Endothelial cell of umbilical vein (primary cell): Measurements from ENCODE around the gene RNF213. TPM values are rescaled to one million over a fixed set of nuclear protein-coding genes. Genes with fewer than 3 reads are reported as not detected.

Experiments
- BruUV-seq: library from RNA; stranded (reverse); fragments of 400-500 nt; replicated peaks from 2 replicates; lab custom pipeline; 2021; lab: Mats Ljungman, UMichigan
- CTCF ChIA-PET: fragments of 300-600, 350-600 bp; sonication (Branson Sonifier 250); formaldehyde crosslinking; loops from one replicate; lab custom pipeline; 2021; ENCODE audit warnings: antibody characterized with exemption, inconsistent platforms; lab: Charles Lee
- POLR2A ChIA-PET: fragments of 300-600, 350-600 bp; sonication (Branson Sonifier 250); formaldehyde crosslinking; loops from one replicate; lab custom pipeline; 2021; ENCODE audit warnings: antibody characterized with exemption, inconsistent platforms; lab: Charles Lee
- DNase-seq: peaks from one replicate; pipeline ENCODE4 v3.0.0-alpha.2; 2011; ENCODE audit warnings: low read depth, low spot score
- FAIRE-seq: peaks from 2 replicates; lab custom pipeline; 2011; peaks lifted over from hg19 to GRCh38; lab: Jason Lieb, UNC
- H2AFZ ChIP-seq: 2 replicates; pipeline ENCODE4 v1.6.0; 2012; ENCODE audit warnings: low read depth, low read length, control low read depth, inconsistent platforms
- H3K27ac ChIP-seq: 2 replicates; pipeline ENCODE4 v1.5.1; 2011; ENCODE audit warnings: low read depth, mild to moderate bottlenecking, control low read depth, low read length, moderate library complexity; ENCODE audit not compliant: insufficient read depth
- H3K27me3 ChIP-seq, 2 experiments: 2 replicates each; pipeline versions ENCODE4 v1.6.0 to v1.6.1; 2011; ENCODE audit warnings: low read length in 2 of 2, mixed read lengths in 1 of 2; ENCODE audit not compliant: control insufficient read depth in 2 of 2, insufficient read depth in 2 of 2
- H3K36me3 ChIP-seq, 2 experiments: 2 replicates in 1 of 2; 3 replicates in 1 of 2; pipeline ENCODE4 v1.5.1; 2011; ENCODE audit warnings: low read length in 2 of 2, mild to moderate bottlenecking in 1 of 2, moderate library complexity in 1 of 2; ENCODE audit not compliant: control insufficient read depth in 2 of 2, insufficient read depth in 2 of 2; ENCODE audit errors: extremely low read depth in 1 of 2
- H3K4me1 ChIP-seq: 3 replicates; pipeline ENCODE4 v1.5.1; 2011; ENCODE audit warnings: mild to moderate bottlenecking, low read length; ENCODE audit not compliant: control insufficient read depth, insufficient read depth; ENCODE audit errors: extremely low read depth
- H3K4me2 ChIP-seq: 2 replicates; pipeline ENCODE4 v1.6.1; 2011; ENCODE audit warnings: low read length, control low read depth, mixed read lengths; ENCODE audit not compliant: insufficient read depth
- H3K4me3 ChIP-seq, 3 experiments: fragments of 200-600 bp in 1 of 3; sonication (generic), shearing (Covaris generic) in 1 of 3; replicated peaks in 1 of 3; 2 replicates each; pipeline ENCODE4 v1.5.1; 2011 to 2016; ENCODE audit warnings: control low read depth in 3 of 3, low read length in 3 of 3, mild to moderate bottlenecking in 2 of 3, inconsistent platforms in 1 of 3, low read depth in 1 of 3, moderate library complexity in 1 of 3; ENCODE audit not compliant: insufficient read depth in 1 of 3
- H3K79me2 ChIP-seq: 2 replicates; pipeline ENCODE4 v1.6.0; 2012; ENCODE audit warnings: low read length, inconsistent platforms; ENCODE audit not compliant: control insufficient read depth, insufficient read depth
- H3K9ac ChIP-seq: replicated peaks from 2 replicates; pipeline ENCODE3; 2011; ENCODE audit warnings: low read length, control low read depth; ENCODE audit not compliant: insufficient read depth; ENCODE audit errors: extremely low read depth
- H3K9me1 ChIP-seq: replicated peaks from 3 replicates; pipeline ENCODE4 v1.6.0; 2011; ENCODE audit warnings: mild to moderate bottlenecking, low read length; ENCODE audit not compliant: control insufficient read depth, insufficient read depth; ENCODE audit errors: extremely low read depth
- H3K9me3 ChIP-seq: replicated peaks from 2 replicates; pipeline ENCODE4 v1.5.1; 2012; ENCODE audit warnings: low read length, inconsistent platforms; ENCODE audit not compliant: control insufficient read depth, insufficient read depth
- H4K20me1 ChIP-seq: replicated peaks from 2 replicates; pipeline ENCODE3; 2011; ENCODE audit warnings: mild to moderate bottlenecking, low read length; ENCODE audit not compliant: control insufficient read depth, insufficient read depth; ENCODE audit errors: extremely low read depth
- EZH2 ChIP-seq: IDR thresholded peaks from 2 replicates; pipeline ENCODE4 v1.6.1; 2012; ENCODE audit warnings: borderline replicate concordance, low read depth, mild to moderate bottlenecking, moderate library complexity, low read length, inconsistent platforms; ENCODE audit not compliant: severe bottlenecking
- FOS ChIP-seq: IDR thresholded peaks from 2 replicates; pipeline ENCODE4 v1.6.1; 2011; ENCODE audit warnings: mild to moderate bottlenecking, low read length, moderate library complexity, borderline replicate concordance; ENCODE audit not compliant: insufficient read depth
- GATA2 ChIP-seq: IDR thresholded peaks from 2 replicates; pipeline ENCODE4 v1.7.0; 2011; ENCODE audit warnings: low read depth, mild to moderate bottlenecking, moderate library complexity, mixed read lengths, low read length; ENCODE audit not compliant: insufficient read length, insufficient read depth
- JUN ChIP-seq: IDR thresholded peaks from 2 replicates; pipeline ENCODE4 v1.6.1; 2011; ENCODE audit warnings: borderline replicate concordance, low read depth; ENCODE audit not compliant: insufficient read length, insufficient read depth
- MYC ChIP-seq: IDR thresholded peaks from one replicate; pipeline ENCODE4 v1.6.1; 2011; ENCODE audit warnings: mild to moderate bottlenecking, low read depth, low read length
- POLR2A ChIP-seq: IDR thresholded peaks from 2 replicates; pipeline ENCODE4 v1.6.1; 2012; ENCODE audit warnings: low read depth, mild to moderate bottlenecking, control low read depth, low read length
- POLR2AphosphoS5 ChIP-seq: IDR thresholded peaks from 2 replicates; pipeline ENCODE4 v1.6.1; 2012; ENCODE audit warnings: low read depth, mild to moderate bottlenecking, control low read depth, low read length, moderate library complexity; ENCODE audit not compliant: insufficient read depth
- dilution Hi-C: fragments of 300-500 bp; cut with MboI; formaldehyde crosslinking; loops from one replicate; pipeline ENCODE4 v1.15.0; 2019; ENCODE audit warnings: low sequenced_read_pairs; ENCODE audit not compliant: extremely low pct_ligation_motif_present
- intact Hi-C: fragments of 100-400 bp; cut with micrococcal nuclease; formaldehyde crosslinking; loops from one replicate; pipeline ENCODE4 v1.10.0; 2022
- polyA plus RNA-seq, 4 experiments: library from polyadenylated mRNA; depleted of rRNA in 3 of 4; stranded (reverse) in 3 of 4; unstranded in 1 of 4; fragments of >200 nt; gene quantifications; 2 replicates each; pipeline versions ENCODE4 v1.2.1 to v1.2.3, GENCODE V29; 2011 to 2012; ENCODE audit warnings: missing spikeins in 1 of 4
- total RNA-seq: library from RNA; stranded (reverse); gene quantifications from 2 replicates; pipeline ENCODE4 v1.2.3, GENCODE V29; 2021
- TF ChIP-seq, protein P1 (sequence below): IDR thresholded peaks from 2 replicates; pipeline ENCODE4 v1.6.1; 2011; ENCODE audit not compliant: insufficient read depth, insufficient read length
- TF ChIP-seq, protein P2 (sequence below), 2 donors: IDR thresholded peaks; 1 replicate in 1 of 2; 2 replicates in 1 of 2; pipeline ENCODE4 v1.5.1; 2011; ENCODE audit warnings: low read length in 2 of 2, mild to moderate bottlenecking in 2 of 2, moderate library complexity in 2 of 2, control low read depth in 1 of 2, inconsistent platforms in 1 of 2, low read depth in 1 of 2; ENCODE audit not compliant: insufficient read depth in 1 of 2; ENCODE audit errors: extremely low read depth in 1 of 2

The RNF213 gene
- total and polyA plus RNA-seq, 2 donors (not counting 3 experiments of a cell fraction or from before 2014, with no cell fraction given), result 36.5 to 116 TPM

DNA sequence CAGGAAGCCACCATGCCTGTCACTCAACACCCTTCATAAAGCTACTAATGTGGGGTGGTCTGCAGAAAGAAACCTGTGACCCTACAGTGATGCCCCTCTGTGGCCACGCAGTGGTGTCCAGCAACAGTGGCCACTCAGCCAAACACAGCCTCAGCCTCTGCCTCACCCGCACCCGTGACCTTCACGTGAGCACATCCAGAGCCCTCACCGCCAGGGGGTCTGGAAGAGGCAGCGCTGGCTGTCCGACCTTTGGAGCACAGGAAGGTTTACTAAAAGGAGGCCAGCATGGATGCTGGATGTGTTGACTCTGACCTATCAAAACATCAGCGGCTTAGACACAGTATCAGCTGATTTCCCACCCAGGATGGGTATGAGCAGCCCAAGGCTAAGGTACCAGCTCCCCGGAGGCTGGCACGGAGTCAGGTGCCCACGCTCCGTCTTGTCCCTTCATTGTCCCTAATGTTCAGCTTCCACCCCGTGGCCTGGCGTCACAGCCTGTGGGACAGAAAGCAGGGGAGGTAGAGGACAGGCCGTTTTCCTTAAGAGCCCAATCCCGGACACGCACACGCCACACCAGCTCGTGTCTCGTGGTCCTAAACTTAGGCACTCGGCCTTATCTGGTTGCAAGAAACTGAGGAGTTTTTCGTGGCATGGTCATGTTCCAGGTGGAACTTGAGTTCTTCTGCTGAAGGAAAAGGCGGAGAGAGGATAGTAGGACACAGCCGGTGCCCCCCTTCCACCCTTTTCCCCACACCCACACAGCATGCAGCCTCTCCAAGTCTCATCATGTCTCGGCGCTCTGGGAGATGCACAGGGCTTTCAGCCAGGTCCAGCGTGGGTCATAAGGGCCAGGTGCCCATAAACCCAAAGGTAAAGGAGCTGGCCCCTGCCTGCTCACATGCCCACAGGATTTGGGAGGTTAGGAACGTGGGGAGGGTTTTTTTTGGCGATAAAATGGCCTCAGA is 104.6 kb downstream of the RNF213 start:
- Histone ChIP-seq H3K27me3 (no peaks in the 10 kb centered on the region), H3K4me2 (no peak overlapping the region), H3K79me2 (no peaks in the 10 kb centered on the region), H3K36me3 (peaks cover 31 to 57% of the 10 kb centered on the region in 2 experiments), H3K9ac (no peak overlapping the region), H3K9me3 (no peaks in the 10 kb centered on the region), H3K9me1 (no peaks in the 10 kb centered on the region), H3K4me1 (no peaks in the 10 kb centered on the region), H3K4me3 (no peak overlapping the region), H4K20me1 (no peaks in the 10 kb centered on the region), H2AFZ (no peak overlapping the region), H3K27ac (no peak overlapping the region)
- no TSS peak for BruUV-seq
- intact Hi-C loops (loop anchor here (10.0 kb wide), 1 partner anchor 260 kb away; the partner anchor contains the start of gene GAA), dilution Hi-C loops (no loop called here)
- DNase-seq (no peak), FAIRE-seq (no peak)
- TF ChIP-seq, protein P1, sequence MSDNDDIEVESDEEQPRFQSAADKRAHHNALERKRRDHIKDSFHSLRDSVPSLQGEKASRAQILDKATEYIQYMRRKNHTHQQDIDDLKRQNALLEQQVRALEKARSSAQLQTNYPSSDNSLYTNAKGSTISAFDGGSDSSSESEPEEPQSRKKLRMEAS, result no peak
- no peak for TF ChIP-seq GATA2
- TF ChIP-seq FOS, result no peak
- no peak for TF ChIP-seq MYC
- TF ChIP-seq POLR2A, result no peak
- CTCF ChIA-PET, result no interaction called here
- POLR2A ChIA-PET, result no interaction called here

DNA sequence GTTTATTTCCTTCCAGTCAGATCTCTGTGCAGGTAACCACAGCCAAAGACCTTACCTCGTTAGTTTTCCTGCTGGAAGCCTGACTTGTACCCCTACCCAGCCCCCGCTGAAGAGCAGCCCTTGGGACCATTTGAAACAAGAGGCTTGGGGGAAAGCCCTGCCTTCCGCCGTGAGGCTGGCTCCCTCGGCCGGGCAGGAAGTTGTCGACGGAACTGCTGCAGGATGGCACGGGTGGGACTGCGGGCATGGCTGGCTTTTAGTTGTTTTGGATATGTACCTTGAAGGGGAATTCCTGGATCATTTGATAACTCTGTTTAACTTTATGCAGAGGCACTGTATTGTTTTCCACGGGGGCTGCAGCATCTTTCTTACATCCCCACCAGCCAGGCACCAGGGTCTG is 105.3 kb downstream of the RNF213 start:
- Histone ChIP-seq H3K9me1 (no peaks in the 10 kb centered on the region), H3K9me3 (no peaks in the 10 kb centered on the region), H4K20me1 (no peaks in the 10 kb centered on the region), H3K36me3 (peaks cover 31 to 53% of the 10 kb centered on the region in 2 experiments), H3K9ac (no peak overlapping the region), H3K27ac (no peak overlapping the region), H2AFZ (no peak overlapping the region), H3K4me1 (no peaks in the 10 kb centered on the region), H3K4me2 (no peak overlapping the region), H3K27me3 (no peaks in the 10 kb centered on the region), H3K79me2 (no peaks in the 10 kb centered on the region), H3K4me3 (no peak overlapping the region)
- CTCF ChIA-PET, result interaction anchor here (0.6 kb wide), 1 partner anchor 166 kb away, joined by 3 read pairs; no protein-coding TSS in a partner anchor
- POLR2A ChIA-PET, result no interaction called here
- no peak for FAIRE-seq
- BruUV-seq, result no TSS peak
- intact Hi-C loops (loop anchor here (10.0 kb wide), 1 partner anchor 261 kb away; the partner anchor contains the start of gene GAA), dilution Hi-C loops (no loop called here)
- TF ChIP-seq JUN (no peak), POLR2AphosphoS5 (no peak), MYC (no peak), POLR2A (no peak), GATA2 (no peak), FOS (no peak), EZH2 (no peak)
- TF ChIP-seq, protein P1, result no peak
- TF ChIP-seq, protein P2, sequence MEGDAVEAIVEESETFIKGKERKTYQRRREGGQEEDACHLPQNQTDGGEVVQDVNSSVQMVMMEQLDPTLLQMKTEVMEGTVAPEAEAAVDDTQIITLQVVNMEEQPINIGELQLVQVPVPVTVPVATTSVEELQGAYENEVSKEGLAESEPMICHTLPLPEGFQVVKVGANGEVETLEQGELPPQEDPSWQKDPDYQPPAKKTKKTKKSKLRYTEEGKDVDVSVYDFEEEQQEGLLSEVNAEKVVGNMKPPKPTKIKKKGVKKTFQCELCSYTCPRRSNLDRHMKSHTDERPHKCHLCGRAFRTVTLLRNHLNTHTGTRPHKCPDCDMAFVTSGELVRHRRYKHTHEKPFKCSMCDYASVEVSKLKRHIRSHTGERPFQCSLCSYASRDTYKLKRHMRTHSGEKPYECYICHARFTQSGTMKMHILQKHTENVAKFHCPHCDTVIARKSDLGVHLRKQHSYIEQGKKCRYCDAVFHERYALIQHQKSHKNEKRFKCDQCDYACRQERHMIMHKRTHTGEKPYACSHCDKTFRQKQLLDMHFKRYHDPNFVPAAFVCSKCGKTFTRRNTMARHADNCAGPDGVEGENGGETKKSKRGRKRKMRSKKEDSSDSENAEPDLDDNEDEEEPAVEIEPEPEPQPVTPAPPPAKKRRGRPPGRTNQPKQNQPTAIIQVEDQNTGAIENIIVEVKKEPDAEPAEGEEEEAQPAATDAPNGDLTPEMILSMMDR (IDR thresholded peaks at IDR 0.05; ENCODE audit: extremely low read depth in 1 of 2, insufficient read depth in 1 of 2, low read depth in 1 of 2, low read length in 2 of 2), result no peak
- DNase-seq, result no peak
